PC-9 (cell line): ENCODE results near the gene BECN2. TPM values are rescaled to one million over a fixed set of nuclear protein-coding genes. Genes with fewer than 3 reads are reported as not detected.

ENCODE experiments used
- BruUV-seq: library from RNA; stranded (reverse); fragments of 400-500 nt; replicated peaks from 2 replicates; lab custom pipeline; 2021; lab: Mats Ljungman, UMichigan
- CTCF ChIA-PET: fragments of 300-600 bp; sonication (Branson Sonifier 250); formaldehyde crosslinking; loops from one replicate; lab custom pipeline; 2022; ENCODE audit warnings: antibody characterized with exemption; lab: Charles Lee
- POLR2A ChIA-PET: fragments of 300-600 bp; sonication (Branson Sonifier 250); formaldehyde crosslinking; loops from one replicate; lab custom pipeline; 2022; ENCODE audit warnings: antibody characterized with exemption; ENCODE audit not compliant: unreplicated experiment; lab: Charles Lee
- DNase-seq, 2 experiments: peaks; one replicate each; pipeline versions ENCODE4 v3.0.0 to v3.0.0-alpha.2; 2015 to 2022; ENCODE audit warnings: mixed read lengths in 1 of 2
- H2AFZ ChIP-seq: fragments of 200-600 bp; sonication (generic); 2 replicates; pipeline ENCODE4 v1.8.1; 2017; ENCODE audit warnings: antibody characterized with exemption
- H3F3A ChIP-seq: fragments of 200-600 bp; sonication (generic); 2 replicates; pipeline ENCODE4 v1.8.1; 2017; ENCODE audit warnings: antibody characterized with exemption, mild to moderate bottlenecking, low read depth; ENCODE audit not compliant: insufficient read depth
- H3K27ac ChIP-seq: fragments of 200-600 bp; sonication (generic); 2 replicates; pipeline ENCODE4 v1.6.1; 2016; ENCODE audit warnings: mixed run types
- H3K27me3 ChIP-seq: fragments of 200-600 bp; sonication (generic); 2 replicates; pipeline ENCODE4 v1.6.1; 2016; ENCODE audit warnings: low read depth, mixed run types; ENCODE audit not compliant: insufficient read depth
- H3K36me3 ChIP-seq: fragments of 200-600 bp; sonication (generic); 2 replicates; pipeline ENCODE4 v1.6.1; 2016; ENCODE audit warnings: low read depth, mixed run types
- H3K4me1 ChIP-seq: fragments of 200-600 bp; sonication (generic); replicated peaks from 2 replicates; pipeline ENCODE4 v1.6.1; 2016; ENCODE audit warnings: mixed run types; ENCODE audit not compliant: insufficient read depth
- H3K4me2 ChIP-seq: fragments of 200-600 bp; sonication (generic); 2 replicates; pipeline ENCODE4 v1.6.1; 2017; ENCODE audit warnings: mixed run types
- H3K4me3 ChIP-seq: fragments of 200-600 bp; sonication (generic); 2 replicates; pipeline ENCODE4 v1.6.1; 2016; ENCODE audit warnings: mixed run types
- H3K79me2 ChIP-seq: fragments of 200-600 bp; sonication (generic); 2 replicates; pipeline ENCODE4 v1.6.1; 2017; ENCODE audit warnings: low read depth, mixed run types
- H3K9me2 ChIP-seq: fragments of 200-600 bp; sonication (generic); 2 replicates; pipeline ENCODE4 v1.8.1; 2017; ENCODE audit warnings: mild to moderate bottlenecking; ENCODE audit not compliant: insufficient read depth
- H3K9me3 ChIP-seq: fragments of 200-600 bp; sonication (generic); 2 replicates; pipeline ENCODE4 v1.8.1; 2016; ENCODE audit warnings: low read depth; ENCODE audit not compliant: insufficient read depth
- H4K20me1 ChIP-seq: fragments of 200-600 bp; sonication (generic); 2 replicates; pipeline ENCODE4 v1.8.1; 2017; ENCODE audit not compliant: insufficient read depth
- CTCF ChIP-seq: fragments of 200-600 bp; sonication (generic); conservative IDR thresholded peaks from 2 replicates; pipeline ENCODE4 v1.6.1; 2017; ENCODE audit warnings: mixed run types, antibody characterized with exemption, mild to moderate bottlenecking, moderate library complexity
- EZH2 ChIP-seq: fragments of 200-600 bp; sonication (generic); IDR thresholded peaks from 2 replicates; pipeline ENCODE4 v1.8.0; 2017; ENCODE audit warnings: antibody characterized with exemption, low read depth
- intact Hi-C: fragments of 100-400 bp; cut with micrococcal nuclease; formaldehyde crosslinking; loops from one replicate; pipeline ENCODE4 v1.10.0; 2022; ENCODE audit not compliant: unreplicated experiment
- total RNA-seq: library from RNA; stranded (reverse); gene quantifications from 2 replicates; pipeline ENCODE4 v1.2.3, GENCODE V29; 2021

Gene BECN2
- total RNA-seq, 1 experiment from 2014 or later, result 0.37 TPM

- ChIA-PET CTCF (no interaction called here), POLR2A (no interaction called here)
- H3F3A ChIP-seq, result no peaks in the 10 kb centered on the region
- H3K4me2 ChIP-seq, result peak overlapping the region; percentile 86
- peak overlapping the region; percentile 96 for H2AFZ ChIP-seq
- intact Hi-C loops, result no loop called here
- BruUV-seq, result TSS peak; percentile 58
- no peaks in the 10 kb centered on the region for H3K79me2 ChIP-seq
- peak overlapping the region; percentile 69 for H3K4me3 ChIP-seq
- no peaks in the 10 kb centered on the region for H3K27me3 ChIP-seq
- H3K4me1 ChIP-seq, result peaks cover 8% of the 10 kb centered on the region; the same call in 1 of the 2 replicates
- no peak for TF ChIP-seq EZH2
- no peak for TF ChIP-seq CTCF
- H3K9me2 ChIP-seq, result no peaks in the 10 kb centered on the region
- peak in 1 of 2 experiments; percentile 3 for DNase-seq
- no peaks in the 10 kb centered on the region for H4K20me1 ChIP-seq
- H3K36me3 ChIP-seq, result no peaks in the 10 kb centered on the region
- no peak overlapping the region for H3K27ac ChIP-seq
- H3K9me3 ChIP-seq, result no peaks in the 10 kb centered on the region
These were observed 13.3 kb upstream of the BECN2 start for GRCh38 chr1:241944300-241944699.

GRCh38 chr1:241947354-241947753 is 10.2 kb upstream of the BECN2 start:
- peaks cover 8% of the 10 kb centered on the region; the same call in 1 of the 2 replicates for H3K4me1 ChIP-seq
- intact Hi-C loops, result loop anchor here (5.0 kb wide), 1 partner anchor 40 kb away; no protein-coding TSS in a partner anchor
- H2AFZ ChIP-seq, result no peak overlapping the region
- no peak overlapping the region for H3K4me3 ChIP-seq
- no peaks in the 10 kb centered on the region for H3F3A ChIP-seq
- H3K9me2 ChIP-seq, result no peaks in the 10 kb centered on the region
- H3K36me3 ChIP-seq, result no peaks in the 10 kb centered on the region
- H3K79me2 ChIP-seq, result no peaks in the 10 kb centered on the region
- DNase-seq, result no peak
- no TSS peak for BruUV-seq
- CTCF ChIA-PET, result no interaction called here
- H3K27me3 ChIP-seq, result no peaks in the 10 kb centered on the region
- H3K27ac ChIP-seq, result no peak overlapping the region
- no peak for TF ChIP-seq EZH2
- TF ChIP-seq CTCF, result no peak
- no peaks in the 10 kb centered on the region for H4K20me1 ChIP-seq
- no peak overlapping the region for H3K4me2 ChIP-seq
- POLR2A ChIA-PET, result no interaction called here
- no peaks in the 10 kb centered on the region for H3K9me3 ChIP-seq

GRCh38 chr1:241950390-241950789 is 7.2 kb upstream of the BECN2 start:
- no peak for TF ChIP-seq CTCF
- no peak for TF ChIP-seq EZH2
- DNase-seq, result no peak
- Histone ChIP-seq H3K79me2 (no peaks in the 10 kb centered on the region), H3K36me3 (no peaks in the 10 kb centered on the region), H3F3A (no peaks in the 10 kb centered on the region), H3K4me3 (no peak overlapping the region), H4K20me1 (no peaks in the 10 kb centered on the region), H3K9me3 (no peaks in the 10 kb centered on the region), H2AFZ (no peak overlapping the region), H3K4me2 (no peak overlapping the region), H3K4me1 (no peaks in the 10 kb centered on the region), H3K9me2 (no peaks in the 10 kb centered on the region), H3K27me3 (no peaks in the 10 kb centered on the region), H3K27ac (no peak overlapping the region)
- CTCF ChIA-PET, result no interaction called here
- intact Hi-C loops, result no loop called here
- no TSS peak for BruUV-seq
- POLR2A ChIA-PET, result no interaction called here
